OCI-LY7 (cell line): ENCODE measurements around the gene ABCF3. TPM values are rescaled to one million over a fixed set of nuclear protein-coding genes. Genes with fewer than 3 reads are reported as not detected.

Experiments used
- BruUV-seq: library from RNA; stranded (reverse); fragments of 400-500 nt; replicated peaks from 2 replicates; lab custom pipeline; 2021; lab: Mats Ljungman, UMichigan
- CTCF ChIA-PET: fragments of 300-600 bp; sonication (Branson Sonifier 250); formaldehyde crosslinking; loops from one replicate; lab custom pipeline; 2022; ENCODE audit warnings: antibody characterized with exemption; ENCODE audit not compliant: unreplicated experiment; lab: Charles Lee
- POLR2A ChIA-PET: fragments of 300-600 bp; sonication (Branson Sonifier 250); formaldehyde crosslinking; loops from one replicate; lab custom pipeline; 2022; ENCODE audit warnings: antibody characterized with exemption; lab: Charles Lee
- DNase-seq: peaks from one replicate; pipeline ENCODE4 v3.0.0-alpha.2; 2015; ENCODE audit warnings: low spot score
- H2AFZ ChIP-seq: fragments of 200-600 bp; sonication (generic), shearing (Covaris generic); 2 replicates; pipeline ENCODE4 v1.6.1; 2014; ENCODE audit warnings: mild to moderate bottlenecking, antibody characterized with exemption, low read length, moderate library complexity
- H3K27ac ChIP-seq: fragments of 200-600 bp; sonication (generic); 2 replicates; pipeline ENCODE4 v1.5.1; 2014; ENCODE audit warnings: mixed run types, low read depth, mild to moderate bottlenecking, moderate library complexity, low read length, inconsistent platforms; ENCODE audit not compliant: poor library complexity, severe bottlenecking
- H3K36me3 ChIP-seq: fragments of 200-600 bp; sonication (generic); 2 replicates; pipeline ENCODE4 v1.6.1; 2014; ENCODE audit warnings: mild to moderate bottlenecking, antibody characterized with exemption, low read length, moderate library complexity, mixed read lengths; ENCODE audit not compliant: insufficient read depth
- H3K4me1 ChIP-seq: fragments of 200-600 bp; sonication (generic); 2 replicates; pipeline ENCODE4 v1.5.1; 2014; ENCODE audit warnings: mild to moderate bottlenecking, low read length; ENCODE audit not compliant: insufficient read depth, poor library complexity, severe bottlenecking
- H3K4me2 ChIP-seq: fragments of 200-600 bp; sonication (generic); 2 replicates; pipeline ENCODE4 v1.6.1; 2014; ENCODE audit warnings: mild to moderate bottlenecking, low read length
- H3K4me3 ChIP-seq: fragments of 200-600 bp; sonication (generic); 2 replicates; pipeline ENCODE4 v1.5.1; 2014; ENCODE audit warnings: mild to moderate bottlenecking, low read depth, low read length; ENCODE audit not compliant: poor library complexity, severe bottlenecking
- H3K79me2 ChIP-seq: fragments of 200-600 bp; sonication (generic); 2 replicates; pipeline ENCODE4 v1.6.1; 2016; ENCODE audit warnings: low read depth, mild to moderate bottlenecking, low read length, moderate library complexity, mixed read lengths; ENCODE audit not compliant: insufficient read depth
- H3K9me2 ChIP-seq: fragments of 200-600 bp; sonication (generic); 2 replicates; pipeline ENCODE4 v1.6.1; 2016; ENCODE audit warnings: mild to moderate bottlenecking, low read length, mixed read lengths; ENCODE audit not compliant: insufficient read depth
- H3K9me3 ChIP-seq: fragments of 200-600 bp; sonication (generic); 2 replicates; pipeline ENCODE4 v1.6.1; 2014; ENCODE audit warnings: mild to moderate bottlenecking, mixed run types, low read length, mixed read lengths
- H4K20me1 ChIP-seq: fragments of 200-600 bp; sonication (generic); 2 replicates; pipeline ENCODE4 v1.6.1; 2014; ENCODE audit warnings: mild to moderate bottlenecking, antibody characterized with exemption, low read length, moderate library complexity, mixed read lengths; ENCODE audit not compliant: insufficient read depth
- CTCF ChIP-seq: fragments of 200-600 bp; sonication (generic); conservative IDR thresholded peaks from 2 replicates; pipeline ENCODE4 v1.5.1; 2014; ENCODE audit warnings: mild to moderate bottlenecking, antibody characterized with exemption, low read length, moderate library complexity, mixed read lengths
- EZH2phosphoT487 ChIP-seq: fragments of 200-600 bp; sonication (generic); IDR thresholded peaks from 2 replicates; pipeline ENCODE4 v1.6.1; 2018; ENCODE audit warnings: low read depth, borderline replicate concordance, mild to moderate bottlenecking, mixed run types, antibody characterized with exemption, low read length, moderate library complexity, mixed read lengths
- intact Hi-C: fragments of 100-400 bp; cut with micrococcal nuclease; formaldehyde crosslinking; loops from one replicate; pipeline ENCODE4 v1.10.0; 2022; ENCODE audit not compliant: unreplicated experiment
- total RNA-seq, 2 experiments: library from RNA; depleted of rRNA in 1 of 2; stranded (reverse); fragments of >200 nt in 1 of 2; shearing (Covaris generic) in 1 of 2; gene quantifications; 2 replicates each; pipeline ENCODE4 v1.2.3, GENCODE V29; 2014 to 2022

ABCF3 gene
- total RNA-seq, 2 experiments from 2014 or later, result 51.6 to 67.1 TPM

GRCh38 chr3:184142199-184142598 is 43.8 kb upstream of the ABCF3 start:
- peaks cover 14% of the 10 kb centered on the region; the same call in 1 of the 2 replicates for H3K79me2 ChIP-seq
- peaks cover 95% of the 10 kb centered on the region for H3K36me3 ChIP-seq
- POLR2A ChIA-PET, result no interaction called here
- H4K20me1 ChIP-seq, result no peaks in the 10 kb centered on the region
- H3K27ac ChIP-seq, result no peak overlapping the region
- no TSS peak for BruUV-seq
- intact Hi-C loops, result no loop called here
- H3K4me1 ChIP-seq, result peaks cover 15% of the 10 kb centered on the region
- CTCF ChIA-PET, result no interaction called here
- no peak overlapping the region for H3K4me3 ChIP-seq
- no peaks in the 10 kb centered on the region for H3K9me3 ChIP-seq
- H3K4me2 ChIP-seq, result no peak overlapping the region
- DNase-seq, result no peak
- no peaks in the 10 kb centered on the region for H3K9me2 ChIP-seq
- TF ChIP-seq EZH2phosphoT487 (no peak), CTCF (no peak)
- H2AFZ ChIP-seq, result no peak overlapping the region

GRCh38 chr3:184143327-184143726 is 42.7 kb upstream of the ABCF3 start:
- H3K36me3 ChIP-seq, result peaks cover 85% of the 10 kb centered on the region
- ChIA-PET CTCF (no interaction called here), POLR2A (no interaction called here)
- no peaks in the 10 kb centered on the region for H4K20me1 ChIP-seq
- no peak overlapping the region for H3K27ac ChIP-seq
- H3K4me1 ChIP-seq, result peaks cover 12% of the 10 kb centered on the region
- no peak overlapping the region for H3K4me2 ChIP-seq
- BruUV-seq, result no TSS peak
- H3K9me2 ChIP-seq, result no peaks in the 10 kb centered on the region
- peaks cover 4% of the 10 kb centered on the region; the same call in 1 of the 2 replicates for H3K79me2 ChIP-seq
- TF ChIP-seq CTCF, result no peak
- no peak for TF ChIP-seq EZH2phosphoT487
- intact Hi-C loops, result no loop called here
- no peak overlapping the region for H3K4me3 ChIP-seq
- H3K9me3 ChIP-seq, result no peaks in the 10 kb centered on the region
- no peak overlapping the region for H2AFZ ChIP-seq
- no peak for DNase-seq

GRCh38 chr3:184144505-184144904 is 41.5 kb upstream of the ABCF3 start:
- no peak for TF ChIP-seq EZH2phosphoT487
- TF ChIP-seq CTCF, result no peak
- Histone ChIP-seq H3K9me2 (no peaks in the 10 kb centered on the region), H2AFZ (no peak overlapping the region), H4K20me1 (no peaks in the 10 kb centered on the region), H3K9me3 (no peaks in the 10 kb centered on the region), H3K79me2 (no peaks in the 10 kb centered on the region), H3K27ac (no peak overlapping the region), H3K4me2 (no peak overlapping the region), H3K4me3 (no peak overlapping the region), H3K4me1 (peaks cover 12% of the 10 kb centered on the region), H3K36me3 (peaks cover 78% of the 10 kb centered on the region)
- CTCF ChIA-PET, result interaction anchor here (0.5 to 1.5 kb wide), 3 partner anchors 12 to 51 kb away, joined by 4 to 6 read pairs (median 4); no protein-coding TSS in a partner anchor
- POLR2A ChIA-PET, result interaction anchor here (0.7 to 1.5 kb wide), 4 partner anchors 9 to 29 kb away, joined by 3 to 7 read pairs (median 3); partner anchors contain the start of genes DVL3 and EIF2B5
- no TSS peak for BruUV-seq
- intact Hi-C loops, result no loop called here
- DNase-seq, result no peak
